NCI-H774 (cell line): Measurements from ENCODE around the gene MPRIP.
"Not testable (repeated sequence)": the region's sequence is repeated elsewhere in the genome, so short reads cannot be mapped to it uniquely, and the experiment has no call there.

Source experiments
- DNase-seq: peaks from one replicate; lab custom pipeline; 2025; lab: John Stamatoyannopoulos, UW

The MPRIP gene

GRCh38 chr17:17144916-17145665 lies 102.8 kb downstream of the MPRIP start:
- no peak for DNase-seq

DNA sequence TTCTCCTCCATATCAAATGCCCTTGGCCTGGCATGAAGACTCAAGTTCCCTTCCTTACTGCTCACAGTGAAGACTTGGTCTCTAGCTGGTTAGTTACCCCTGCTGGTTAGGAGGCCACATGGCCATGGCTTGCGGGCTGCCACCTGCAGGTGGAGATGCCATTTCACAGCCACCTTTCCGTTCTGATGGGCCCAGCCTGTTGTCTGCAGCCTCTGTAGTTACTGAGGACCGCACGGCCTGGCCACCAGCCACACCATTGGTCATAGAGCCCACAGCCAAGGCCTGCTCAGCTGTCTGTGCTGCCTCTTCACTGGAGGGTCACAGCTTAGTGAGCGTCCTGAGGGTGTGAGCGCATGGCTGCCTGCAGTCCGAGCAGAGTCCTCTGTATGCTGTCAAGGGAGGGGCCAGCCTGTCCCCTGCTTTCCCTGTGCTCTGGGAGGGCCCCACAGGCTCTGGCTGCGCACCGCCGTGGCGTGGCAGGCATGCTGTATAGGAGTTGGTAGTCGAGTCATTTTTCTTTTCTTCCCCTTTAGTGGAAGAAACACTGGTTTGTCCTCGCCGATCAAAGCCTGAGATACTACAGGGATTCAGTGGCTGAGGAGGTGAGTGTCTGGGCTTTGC lies 104.6 kb downstream of the MPRIP start:
- DNase-seq = no peak

GRCh38 chr17:17147821-17148220 lies 105.6 kb downstream of the MPRIP start:
- DNase-seq = no peak

DNA sequence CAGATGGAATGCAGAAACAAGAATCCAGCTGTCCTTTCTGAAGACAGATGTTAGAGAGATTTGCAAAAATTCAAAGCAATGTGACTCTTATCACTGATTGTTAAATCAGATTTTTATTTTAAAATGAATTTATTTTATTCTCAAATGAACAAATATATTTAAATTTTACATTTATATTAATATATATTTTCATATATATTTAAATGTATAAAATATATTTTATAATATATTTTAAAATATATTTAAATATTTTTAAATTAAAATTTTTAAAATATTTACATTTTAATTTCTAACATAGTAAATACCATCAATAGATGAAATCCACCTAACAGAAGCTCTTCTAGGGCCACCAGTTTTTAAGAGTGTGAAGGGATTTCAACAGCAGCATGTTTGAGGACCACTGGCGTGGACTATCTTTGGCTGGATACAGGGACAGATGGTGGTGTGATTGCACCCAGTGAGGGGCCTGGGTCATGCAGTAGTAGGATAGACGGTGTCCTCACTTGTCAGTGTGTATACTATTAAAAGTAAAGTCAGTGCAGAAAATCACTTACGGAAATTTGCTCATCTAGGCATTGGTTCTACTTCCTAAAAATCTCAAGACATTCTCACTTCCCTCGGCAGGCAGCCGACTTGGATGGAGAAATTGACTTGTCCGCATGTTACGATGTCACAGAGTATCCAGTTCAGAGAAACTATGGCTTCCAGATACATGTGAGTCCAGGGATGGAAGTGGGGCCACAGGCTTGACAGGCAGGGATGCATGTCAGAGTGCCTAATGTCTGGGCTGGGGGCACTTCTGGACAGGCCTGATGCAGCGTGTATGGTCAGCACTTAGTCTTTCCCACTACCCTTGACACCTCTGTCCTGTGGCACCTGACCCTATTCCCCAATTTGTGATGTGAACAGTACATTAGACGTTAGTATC lies 107.5 kb downstream of the MPRIP start:
- DNase-seq = no peak

DNA sequence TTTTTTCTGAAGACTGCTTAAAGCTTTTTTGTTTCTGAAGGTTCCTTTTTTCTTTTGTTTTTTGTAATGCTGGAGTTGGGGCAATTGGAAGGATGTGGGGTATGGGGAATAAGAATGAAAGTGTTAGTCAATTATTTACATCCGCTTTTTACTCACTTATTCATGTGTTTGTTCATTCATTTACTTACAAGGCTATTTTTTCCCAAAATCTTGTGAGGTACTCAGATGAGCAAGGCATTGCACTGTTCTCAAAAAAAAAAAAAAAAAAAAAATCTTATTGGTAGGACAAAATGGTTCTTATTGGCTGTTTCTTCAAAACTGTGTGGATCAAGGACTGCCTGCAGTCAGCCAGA lies 108.2 kb downstream of the MPRIP start:
- no peak for DNase-seq

GRCh38 chr17:17151055-17151454 lies 108.8 kb downstream of the MPRIP start:
- no peak for DNase-seq

GRCh38 chr17:17151541-17151940 lies 109.3 kb downstream of the MPRIP start:
- no peak for DNase-seq

DNA sequence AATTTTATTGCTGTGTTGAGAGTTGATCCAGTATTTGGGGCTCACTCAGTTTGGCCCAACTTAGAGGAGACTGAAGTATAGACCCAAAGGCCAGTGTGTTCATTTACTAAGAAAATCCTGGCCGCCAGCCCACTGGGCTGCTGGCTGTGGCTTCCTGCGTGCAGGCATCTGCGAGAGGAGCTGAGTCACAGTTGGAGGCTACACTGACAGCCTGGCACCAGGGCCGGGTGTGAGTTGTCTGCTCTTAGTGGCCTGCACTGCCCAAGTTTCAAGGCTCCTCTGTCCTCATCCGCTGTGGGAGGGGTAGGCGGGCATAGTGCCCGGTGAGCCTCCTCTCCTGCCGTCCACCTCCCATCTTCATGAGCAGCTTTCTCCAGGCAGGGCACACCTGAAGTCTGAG lies 109.7 kb downstream of the MPRIP start:
- no peak for DNase-seq

- DNase-seq = no peak
These were observed 110.1 kb downstream of the MPRIP start for GRCh38 chr17:17152385-17152784.

GRCh38 chr17:17153071-17153470 lies 110.8 kb downstream of the MPRIP start:
- DNase-seq = no peak

GRCh38 chr17:17153709-17154108 lies 111.5 kb downstream of the MPRIP start:
- DNase-seq = no peak

DNA sequence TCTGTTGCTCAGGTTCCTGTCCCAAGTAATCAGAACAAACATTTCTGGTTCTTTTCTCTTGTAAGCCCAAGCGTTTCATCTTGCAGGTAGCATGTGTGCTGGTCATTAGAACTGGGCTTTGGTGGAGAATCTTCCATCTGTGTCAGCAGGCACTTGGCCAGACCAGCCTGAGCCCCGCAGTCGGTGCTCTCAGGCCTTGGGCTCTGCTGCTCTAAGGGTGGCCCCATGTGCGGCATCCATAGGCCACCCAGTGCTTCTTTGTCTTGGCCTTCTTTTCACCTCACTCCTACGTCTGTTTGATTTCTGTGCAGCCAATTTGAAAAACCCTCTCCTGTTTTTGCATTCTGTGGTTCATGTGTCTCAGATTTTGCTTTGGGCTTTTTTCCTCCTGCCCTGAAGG lies 112.3 kb downstream of the MPRIP start:
- DNase-seq = no peak

DNA sequence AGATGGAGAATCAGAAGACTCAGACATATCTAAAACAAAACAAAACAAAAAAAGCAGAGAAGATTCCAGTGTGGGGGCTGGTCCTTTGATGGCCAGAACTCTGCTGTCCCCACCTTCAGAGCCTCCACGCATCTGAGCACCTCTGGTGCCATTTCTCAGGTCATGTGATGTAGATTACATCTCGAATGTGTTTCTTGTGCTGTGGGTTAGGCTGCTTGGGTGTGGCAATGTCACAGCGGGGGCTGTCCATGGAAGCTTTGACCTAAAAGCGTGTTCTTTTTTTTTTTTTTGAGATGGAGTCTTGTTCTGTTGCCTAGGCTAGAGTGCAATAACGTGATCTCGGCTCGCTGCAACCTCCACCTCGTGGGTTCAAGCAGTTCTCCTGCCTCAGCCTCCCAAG lies 112.7 kb downstream of the MPRIP start:
- no peak for DNase-seq

GRCh38 chr17:17155568-17155967 lies 113.3 kb downstream of the MPRIP start:
- DNase-seq = no peak

GRCh38 chr17:17156107-17156506 lies 113.8 kb downstream of the MPRIP start:
- DNase-seq = no peak

GRCh38 chr17:17156511-17156910 lies 114.3 kb downstream of the MPRIP start:
- no peak for DNase-seq

GRCh38 chr17:17157041-17157440 lies 114.8 kb downstream of the MPRIP start:
- no peak for DNase-seq

DNA sequence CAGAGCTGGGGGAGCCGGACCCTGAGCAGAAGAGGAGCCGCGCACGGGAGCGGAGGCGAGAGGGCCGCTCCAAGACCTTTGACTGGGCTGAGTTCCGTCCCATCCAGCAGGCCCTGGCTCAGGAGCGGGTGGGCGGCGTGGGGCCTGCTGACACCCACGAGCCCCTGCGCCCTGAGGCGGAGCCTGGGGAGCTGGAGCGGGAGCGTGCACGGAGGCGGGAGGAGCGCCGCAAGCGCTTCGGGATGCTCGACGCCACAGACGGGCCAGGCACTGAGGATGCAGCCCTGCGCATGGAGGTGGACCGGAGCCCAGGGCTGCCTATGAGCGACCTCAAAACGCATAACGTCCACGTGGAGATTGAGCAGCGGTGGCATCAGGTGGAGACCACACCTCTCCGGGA lies 116.2 kb downstream of the MPRIP start:
- DNase-seq = not testable (repeated sequence)

GRCh38 chr17:17159571-17159970 lies 117.3 kb downstream of the MPRIP start:
- no peak for DNase-seq

GRCh38 chr17:17161121-17161520 lies 118.9 kb downstream of the MPRIP start:
- no peak for DNase-seq

- DNase-seq = no peak
These were observed 119.5 kb downstream of the MPRIP start for GRCh38 chr17:17161759-17162158.

- DNase-seq = no peak
These were observed 121.9 kb downstream of the MPRIP start for GRCh38 chr17:17164156-17164555.

DNA sequence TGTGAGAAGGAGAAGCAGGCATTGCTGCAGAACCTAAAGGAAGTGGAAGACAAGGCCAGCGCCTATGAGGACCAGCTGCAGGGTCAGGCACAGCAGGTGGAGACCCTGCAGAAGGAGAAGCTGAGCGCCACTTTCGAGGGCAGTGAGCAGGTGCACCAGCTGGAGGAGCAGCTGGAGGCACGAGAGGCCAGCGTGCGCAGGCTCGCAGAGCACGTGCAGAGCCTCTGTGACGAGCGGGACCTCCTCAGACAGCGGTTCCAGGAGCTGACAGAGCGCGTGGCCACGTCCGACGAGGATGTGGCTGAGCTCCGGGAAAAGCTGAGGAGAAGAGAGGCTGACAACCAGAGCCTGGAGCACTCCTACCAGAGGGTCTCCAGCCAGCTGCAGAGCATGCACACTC lies 122.4 kb downstream of the MPRIP start:
- no peak for DNase-seq
